Activated CD4-positive, alpha-beta T cell treated with anti-CD3 and anti-CD28 coated beads for 24 hours (primary cell): ENCODE data around the gene POU3F1.

Source experiments
- DNase-seq, 2 donors: peaks; one replicate each; pipeline ENCODE4 v3.0.0-alpha.2; 2020; ENCODE audit warnings: low read depth in 2 of 2

The POU3F1 gene

DNA sequence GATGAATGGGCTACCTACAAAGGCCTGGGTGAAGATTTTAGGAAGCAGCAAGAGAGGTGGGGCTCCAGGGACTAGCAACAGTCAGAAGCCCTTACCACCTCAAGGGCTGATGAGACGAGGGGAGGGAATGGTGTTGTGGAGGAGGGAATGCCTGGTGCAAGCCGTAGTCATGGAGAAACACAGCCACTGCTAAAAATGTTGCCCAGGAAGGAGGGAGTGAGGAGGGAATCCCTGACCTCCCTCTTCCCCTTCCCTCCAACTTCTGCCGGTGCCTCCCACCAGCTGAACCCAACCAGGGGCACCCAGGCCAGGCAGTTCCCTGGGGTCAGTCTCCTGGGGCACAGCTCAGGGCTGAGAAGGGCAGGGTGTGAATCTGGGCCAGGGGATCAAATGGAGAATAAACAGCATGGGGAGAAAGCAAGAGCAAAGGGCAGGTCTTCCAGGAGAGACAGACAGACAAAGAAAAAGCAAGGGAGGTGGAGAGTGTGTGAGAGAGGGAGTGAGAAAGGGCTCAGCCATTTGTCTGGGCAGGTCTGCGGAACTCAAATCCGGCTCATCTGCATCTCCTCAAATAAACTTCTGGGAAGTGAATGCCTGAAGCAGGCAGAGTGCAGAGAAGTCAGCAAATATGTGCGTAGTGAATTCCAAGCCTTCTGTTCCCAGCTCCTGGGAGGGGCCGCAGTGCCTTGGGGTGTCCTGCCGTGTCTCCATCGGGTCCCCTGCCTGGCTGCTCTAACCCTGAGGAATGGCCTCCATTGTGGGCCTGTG is 27.1 kb upstream of the POU3F1 start:
- no peak for DNase-seq

DNA sequence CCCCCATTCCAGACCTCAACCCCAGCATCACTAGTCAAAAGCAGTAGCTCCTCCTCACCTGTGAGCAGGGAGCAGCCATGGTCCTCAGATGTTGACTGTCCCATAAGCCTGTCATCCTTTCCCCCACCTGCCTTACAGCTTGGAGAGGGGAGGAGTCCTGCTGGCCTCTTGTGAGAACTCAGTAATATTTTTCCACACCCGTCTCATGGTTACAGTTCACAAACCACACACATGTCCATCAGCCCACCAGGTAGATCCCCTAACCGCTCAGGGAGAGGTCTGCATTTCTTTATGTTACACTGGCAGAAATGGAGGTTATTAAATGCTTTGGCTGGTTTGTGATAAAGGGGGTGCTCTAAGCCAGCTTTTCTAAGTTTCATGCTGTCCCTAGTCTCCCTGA is 26.3 kb upstream of the POU3F1 start:
- DNase-seq, result no peak

DNA sequence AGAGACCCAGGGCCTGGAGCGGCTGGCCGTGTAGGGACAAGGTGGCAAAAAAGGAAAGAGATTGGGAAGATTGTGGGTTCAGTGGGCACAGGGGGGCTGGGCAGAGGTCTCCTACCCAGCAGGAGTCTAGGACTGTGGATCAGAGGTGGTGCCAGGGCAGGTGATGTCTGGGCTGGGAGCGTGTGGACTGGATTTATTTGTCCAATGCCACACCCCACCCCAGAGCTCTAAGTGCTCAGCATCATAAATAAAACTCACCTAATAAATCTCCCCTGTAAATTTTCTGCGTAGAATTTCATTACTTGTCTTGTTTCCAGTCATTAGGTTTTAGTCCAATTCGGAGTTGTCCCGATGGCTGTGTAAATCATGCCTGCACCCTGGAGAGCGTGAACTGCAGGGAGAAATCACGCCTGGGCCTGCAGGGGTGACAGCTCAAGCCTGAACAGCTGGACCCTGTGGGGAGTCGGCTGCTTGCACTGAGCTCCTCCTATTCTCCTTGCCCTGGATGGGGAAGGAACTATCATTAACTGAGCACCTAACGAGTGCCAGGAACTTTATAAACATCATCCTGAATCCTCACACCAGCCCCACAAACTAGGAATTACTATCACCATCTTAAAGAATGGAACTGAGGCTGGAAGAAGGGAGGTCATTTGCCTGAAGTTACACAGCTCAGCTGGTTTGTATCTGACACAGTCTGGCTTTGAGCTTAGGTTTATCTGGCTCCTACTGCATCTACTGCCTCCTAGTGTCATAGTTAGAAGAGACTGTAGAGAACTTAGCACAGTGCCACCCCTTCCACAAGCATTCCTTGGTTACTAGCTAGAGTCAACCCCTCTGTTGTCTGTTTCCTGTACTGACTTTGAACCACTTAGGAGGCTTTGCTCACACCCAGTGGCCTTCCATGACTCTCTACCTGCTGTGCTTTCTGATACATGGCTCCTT is 25.0 kb upstream of the POU3F1 start:
- DNase-seq, result no peak

DNA sequence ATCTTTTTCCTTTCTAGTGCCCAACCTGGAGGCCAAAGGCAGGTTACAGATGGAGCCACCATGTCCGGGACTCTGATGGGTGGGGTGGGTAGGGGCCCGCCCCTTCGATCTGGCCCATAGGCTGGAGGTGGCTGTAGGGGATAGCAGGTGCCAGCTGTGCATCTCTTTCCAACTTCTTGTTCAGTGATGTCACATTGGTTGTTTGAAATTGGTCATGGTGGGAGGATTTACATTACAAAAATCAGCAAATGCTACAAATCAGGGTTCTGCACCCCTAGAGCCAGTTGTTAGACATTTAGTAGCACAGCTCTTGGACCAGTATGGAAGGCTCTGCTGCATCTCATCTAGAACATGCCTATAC is 22.4 kb upstream of the POU3F1 start:
- DNase-seq, result no peak

DNA sequence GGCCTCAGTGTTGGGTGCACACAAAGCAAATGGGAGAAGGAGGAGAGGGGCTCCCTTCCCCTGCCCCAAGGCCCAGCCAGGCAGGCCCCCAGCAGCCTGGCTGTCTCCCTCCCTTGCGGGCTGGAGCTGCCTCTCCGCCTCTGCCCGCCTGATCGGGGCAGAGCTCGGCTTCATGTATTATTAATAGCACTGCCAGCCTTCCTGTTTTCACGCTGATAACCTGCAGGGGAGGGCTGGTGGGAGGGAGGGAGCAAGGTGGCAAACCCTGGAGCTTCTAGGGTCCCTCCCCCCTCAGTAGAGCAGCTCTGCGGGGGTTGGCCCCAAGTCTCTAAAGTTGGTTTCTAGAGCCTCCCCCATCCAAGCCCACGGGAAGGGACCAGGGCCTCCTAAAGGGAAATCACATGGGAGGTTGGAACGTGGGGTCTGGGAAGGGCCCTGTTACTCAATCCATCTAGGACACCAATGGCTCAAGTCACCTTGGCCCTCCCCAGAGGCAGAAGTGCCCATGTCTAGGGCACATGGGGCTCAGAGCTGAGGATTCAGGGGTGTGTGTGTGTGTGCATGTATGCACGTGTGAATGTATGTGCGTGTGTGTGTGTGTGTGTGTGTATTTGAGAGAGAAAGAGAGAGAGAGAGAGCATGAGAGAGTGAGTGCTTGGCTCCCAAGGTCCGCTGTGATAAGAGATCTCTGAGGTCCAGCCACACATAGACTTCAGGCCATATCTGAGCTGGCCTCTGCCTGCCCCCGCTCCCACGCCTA is 21.8 kb upstream of the POU3F1 start:
- no peak for DNase-seq

DNA sequence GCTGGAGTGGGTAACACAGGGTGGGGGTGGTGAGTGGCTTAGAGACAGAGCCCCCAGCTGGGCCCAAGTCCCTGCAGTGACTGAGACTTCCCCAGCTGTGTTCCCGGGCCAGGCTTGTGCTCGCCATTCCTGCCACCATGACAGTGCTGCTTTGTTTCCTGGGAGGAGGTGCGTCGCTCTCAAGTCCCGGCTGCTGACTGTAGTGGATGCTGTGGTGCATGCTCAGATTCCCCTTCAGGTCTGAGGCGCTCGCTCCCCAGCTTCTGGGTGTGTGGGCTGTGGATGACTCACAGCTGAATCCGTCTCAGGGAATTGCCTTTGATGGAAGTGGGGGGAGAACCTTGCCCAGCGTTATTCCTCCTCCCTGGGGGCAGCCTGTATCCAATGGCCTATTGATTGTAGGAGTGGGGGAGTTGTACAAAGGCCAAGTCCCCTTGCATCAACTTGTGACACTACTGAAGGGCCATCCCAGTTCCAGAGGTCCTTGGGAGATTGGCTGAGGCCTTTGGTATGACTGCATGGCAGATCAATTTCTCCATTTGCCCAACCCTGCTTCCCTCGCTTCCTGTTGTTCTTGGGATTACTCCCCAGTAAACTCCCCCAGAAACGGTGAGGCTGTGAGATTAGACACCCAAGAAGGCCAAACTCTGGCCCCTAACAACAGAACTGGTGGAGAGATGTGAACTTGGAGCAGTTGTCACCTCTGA is 17.8 kb upstream of the POU3F1 start:
- no peak for DNase-seq

DNA sequence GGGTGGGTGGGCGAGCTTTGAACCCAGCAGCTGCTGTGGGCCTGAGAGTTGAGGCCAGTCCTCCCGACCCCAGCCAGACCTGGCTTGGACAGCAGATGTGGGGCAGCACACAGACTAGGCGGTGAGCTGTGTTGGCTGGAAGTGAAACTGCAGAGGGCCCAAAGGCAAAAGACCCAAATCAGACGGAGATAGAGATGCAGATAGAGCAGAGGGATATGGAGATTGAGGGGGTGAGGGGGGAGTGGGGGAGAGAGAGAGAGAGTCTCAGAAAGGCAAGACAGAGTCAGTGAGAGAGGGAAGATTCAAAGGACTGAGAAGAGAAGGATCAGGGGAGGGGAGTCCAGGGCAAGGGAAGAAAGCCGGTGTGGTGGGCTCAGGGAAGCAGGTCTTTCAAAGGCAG is 17.0 kb upstream of the POU3F1 start:
- no peak for DNase-seq

DNA sequence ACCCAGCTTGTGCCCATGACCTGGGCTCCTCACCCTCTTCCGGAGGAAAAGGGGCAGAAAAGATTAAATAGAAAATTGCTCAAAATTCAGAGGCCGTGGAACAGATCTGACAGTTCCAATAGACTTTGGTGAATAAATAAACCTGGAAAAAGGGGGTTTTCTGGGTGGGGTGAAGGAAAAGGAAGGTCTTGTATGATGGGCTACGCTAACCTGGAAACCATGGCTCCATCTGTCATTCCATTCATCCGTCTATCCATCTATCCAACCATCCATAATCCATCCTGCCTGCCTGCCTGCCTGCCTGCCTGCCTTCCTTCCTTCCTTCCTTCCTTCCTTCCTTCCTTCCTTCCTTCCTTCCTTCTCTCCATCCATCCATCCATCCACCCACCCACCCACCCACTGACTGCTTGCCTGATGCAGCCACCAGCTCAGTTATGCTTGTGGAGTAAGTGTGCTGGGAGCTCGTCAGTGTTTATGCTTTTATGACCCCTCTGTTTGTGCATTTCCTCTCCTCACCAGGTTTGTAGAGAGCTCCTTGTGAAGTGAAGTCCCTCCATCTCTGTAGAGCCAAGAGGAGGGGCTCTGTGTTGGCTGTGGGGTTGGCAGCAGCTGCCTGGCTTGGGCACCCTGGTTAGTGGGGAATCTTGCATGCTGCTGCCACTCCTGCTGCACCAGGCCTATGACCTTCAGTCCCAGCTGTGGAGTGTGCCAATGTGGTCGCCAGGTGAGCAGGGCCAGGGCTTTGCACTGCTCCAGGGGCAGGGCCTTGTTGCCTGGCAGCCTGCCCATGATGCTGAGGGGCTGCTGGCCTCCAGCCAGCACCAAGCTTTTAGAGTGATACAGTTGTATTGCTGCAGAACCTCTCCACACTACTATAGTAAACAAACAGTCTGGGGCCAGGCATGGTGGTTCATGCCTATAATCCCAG is 16.0 kb upstream of the POU3F1 start:
- no peak for DNase-seq

DNA sequence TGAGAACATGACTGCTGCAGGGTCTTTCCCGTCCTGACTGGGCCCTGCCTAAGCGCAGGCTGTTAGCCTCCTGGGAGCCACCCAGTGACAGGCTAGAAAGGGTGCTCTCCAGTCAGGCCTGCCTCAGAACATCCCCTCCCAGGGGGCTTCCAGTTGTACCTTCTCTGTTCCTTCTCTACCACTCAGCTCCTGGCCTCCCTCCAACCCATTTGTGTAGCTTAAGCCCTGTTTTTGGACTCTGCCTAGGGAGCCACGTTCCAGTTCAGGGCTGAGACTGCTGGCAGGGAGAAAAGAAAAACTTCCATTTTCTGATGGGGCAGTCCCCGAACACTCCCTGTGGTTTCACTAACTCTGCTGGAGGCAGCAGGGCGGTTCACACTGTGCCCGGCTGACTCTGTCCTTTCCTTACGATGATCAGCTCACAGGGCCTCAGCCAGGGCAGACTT is 15.3 kb upstream of the POU3F1 start:
- no peak for DNase-seq

DNA sequence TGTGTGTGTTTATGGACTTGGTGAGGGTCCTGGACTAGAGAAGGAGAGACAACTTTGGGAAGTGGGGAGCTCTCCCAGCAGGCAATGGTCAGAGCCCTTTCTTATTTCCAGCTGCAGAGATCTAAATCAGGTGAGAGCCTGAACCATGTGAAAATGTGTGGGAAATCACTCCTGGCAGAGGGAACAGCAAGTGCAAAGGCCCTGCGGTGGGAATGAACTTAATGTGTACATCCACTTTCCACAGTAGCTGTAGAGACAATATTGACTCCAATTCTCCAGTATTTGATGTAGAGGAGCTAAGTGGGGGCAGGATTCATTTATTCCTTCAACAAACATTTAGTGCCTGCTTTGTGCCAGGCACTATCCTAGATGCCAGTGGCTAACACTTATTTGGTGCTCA is 14.7 kb upstream of the POU3F1 start:
- DNase-seq, result no peak

DNA sequence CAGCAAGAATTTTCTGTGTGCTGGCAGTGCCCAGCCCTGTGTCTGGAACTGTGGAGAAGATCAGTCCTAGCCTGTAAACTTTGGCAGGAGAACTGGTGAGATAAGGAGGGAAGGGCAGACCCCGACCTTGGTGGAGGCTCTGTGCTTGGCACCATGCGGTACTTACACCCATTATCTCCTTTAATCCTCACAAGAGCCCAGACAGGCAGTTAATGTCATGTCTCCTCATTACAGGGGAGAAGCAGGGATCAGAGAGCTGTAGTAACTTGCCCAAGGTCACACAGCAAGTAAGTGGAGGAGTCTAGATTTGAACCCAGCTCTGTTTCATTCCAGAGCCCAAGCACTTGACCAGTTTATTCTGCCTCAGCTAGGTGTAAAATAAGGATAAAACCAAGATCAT is 13.9 kb upstream of the POU3F1 start:
- DNase-seq, result no peak

DNA sequence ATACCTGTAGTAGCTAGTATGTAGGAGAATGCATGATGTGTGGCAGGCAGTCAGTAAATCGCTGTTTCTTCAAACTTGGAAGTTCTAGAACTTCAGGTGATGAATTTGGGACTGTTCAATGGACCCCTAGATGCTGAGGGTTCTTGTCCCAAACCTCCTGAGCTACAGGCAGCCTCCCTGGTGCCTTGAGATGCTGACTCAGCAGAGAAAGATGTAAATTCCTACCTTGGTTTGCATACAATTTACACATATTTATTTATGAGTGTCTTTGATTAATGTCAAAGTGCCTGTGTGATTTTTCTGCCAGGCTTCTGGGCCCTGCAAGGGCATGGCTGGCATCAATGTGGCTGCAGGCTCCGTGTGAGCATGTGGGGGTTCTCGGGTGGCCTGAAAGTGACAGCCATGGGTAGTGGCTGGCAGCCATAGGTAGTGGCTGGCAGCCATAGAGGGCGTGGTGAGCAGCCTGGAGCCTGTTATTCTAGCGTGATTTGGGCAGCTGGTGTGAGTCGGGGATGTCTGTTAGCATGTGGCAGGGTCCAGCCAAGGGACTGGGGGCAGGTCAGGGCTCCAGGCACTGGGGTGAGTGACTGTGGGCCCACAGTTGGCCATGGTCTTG is 13.2 kb upstream of the POU3F1 start:
- DNase-seq, result no peak

DNA sequence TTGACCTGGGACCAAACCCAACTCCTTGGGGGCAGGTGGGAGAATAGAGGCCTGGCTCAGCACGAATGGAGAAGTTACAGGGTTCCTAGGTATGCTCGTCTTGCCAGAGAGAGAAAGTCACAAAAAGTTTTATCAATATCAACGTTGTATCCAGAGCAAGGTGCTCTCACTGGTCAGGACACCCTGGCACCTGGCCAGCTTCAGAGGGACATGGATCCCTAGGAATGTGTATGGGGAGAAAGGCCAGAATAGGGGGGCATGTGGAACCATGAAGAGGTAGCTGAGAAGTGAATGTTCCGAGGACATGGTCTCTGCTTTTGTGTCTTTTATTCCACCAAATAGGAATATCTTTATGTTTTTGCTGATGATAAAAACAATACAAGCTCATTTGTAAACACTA is 9.4 kb upstream of the POU3F1 start:
- no peak for DNase-seq

DNA sequence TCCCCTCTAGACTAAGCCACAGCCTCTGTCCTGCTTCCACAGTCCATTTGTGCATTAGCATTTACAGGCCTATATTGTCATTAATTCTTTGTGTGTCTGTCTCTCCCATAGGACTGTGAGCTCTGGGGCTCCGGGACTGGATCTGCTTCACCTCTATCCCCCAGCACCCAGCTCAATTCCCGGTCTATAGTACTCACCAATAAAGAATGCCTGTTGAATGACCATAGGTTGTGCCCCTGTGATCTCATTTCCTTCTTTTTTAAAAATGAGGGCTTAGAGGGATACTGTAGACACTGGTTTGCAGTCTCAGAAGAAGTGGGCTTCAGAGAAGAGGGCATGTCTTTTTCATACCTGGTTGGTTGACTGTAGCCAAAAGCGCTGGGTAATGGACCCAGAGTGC is 8.8 kb upstream of the POU3F1 start:
- no peak for DNase-seq

DNA sequence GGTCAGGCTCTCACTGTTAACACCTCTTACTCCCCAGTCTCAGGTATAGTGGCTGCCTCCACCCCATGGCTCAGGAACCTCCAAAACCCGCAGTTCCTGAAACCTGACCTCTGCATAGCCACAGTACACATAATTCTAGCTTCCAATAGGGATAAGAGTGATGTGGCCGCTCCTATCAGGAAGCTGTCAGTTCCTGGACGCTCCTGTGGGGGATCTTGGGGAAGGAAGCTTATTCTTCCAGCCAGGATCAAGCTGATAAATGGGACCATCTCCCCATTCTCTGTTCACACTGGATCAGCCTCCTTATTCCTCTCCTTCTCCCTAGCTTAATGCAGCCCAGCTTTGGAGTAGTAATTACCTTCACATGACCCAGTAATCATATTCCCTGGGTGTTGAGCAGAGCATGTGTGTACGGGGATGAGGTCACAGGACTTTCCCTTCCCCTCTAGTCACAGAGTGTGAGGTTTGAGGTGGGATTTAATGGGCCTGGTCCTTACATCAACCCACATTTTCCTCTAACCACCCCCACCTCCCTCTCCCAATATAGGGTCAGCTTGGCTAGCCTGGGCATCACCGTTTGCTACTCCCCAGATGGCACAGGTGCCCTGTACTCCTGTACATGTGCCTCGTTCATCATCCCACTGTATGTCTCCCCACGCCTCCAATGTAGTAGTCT is 7.0 kb upstream of the POU3F1 start:
- DNase-seq, result no peak

DNA sequence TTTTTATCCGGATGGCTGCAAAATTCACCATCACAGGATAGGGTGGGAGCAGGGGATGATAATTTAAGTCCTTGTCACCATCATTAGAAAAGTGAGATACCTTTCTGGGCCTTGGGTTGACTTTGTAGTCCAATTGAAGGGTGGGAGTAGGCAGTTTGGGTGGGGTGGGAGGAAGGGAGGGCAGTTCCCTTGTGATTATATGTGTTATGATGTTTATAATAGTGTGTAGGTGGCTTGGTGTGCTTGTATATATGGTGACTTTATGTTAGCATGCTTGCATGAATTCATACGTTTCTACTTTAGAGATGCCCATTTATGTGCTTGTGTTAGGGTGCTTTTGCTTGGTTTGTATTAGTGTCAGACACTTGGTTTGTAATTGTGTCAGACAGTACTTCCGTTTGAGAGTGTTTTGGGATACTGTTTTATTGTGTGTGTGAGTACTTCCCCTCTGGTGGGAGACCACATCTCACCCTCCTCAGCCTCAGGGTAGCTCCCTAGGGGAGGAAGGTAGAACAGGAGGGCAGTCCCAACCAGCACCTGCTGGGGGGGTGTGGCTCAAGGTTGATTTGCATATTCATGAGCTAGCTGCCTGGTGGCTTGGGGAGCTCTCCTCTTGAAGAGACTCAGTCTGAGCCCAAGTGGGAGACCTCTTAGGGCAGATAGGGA is 6.3 kb upstream of the POU3F1 start:
- no peak for DNase-seq

DNA sequence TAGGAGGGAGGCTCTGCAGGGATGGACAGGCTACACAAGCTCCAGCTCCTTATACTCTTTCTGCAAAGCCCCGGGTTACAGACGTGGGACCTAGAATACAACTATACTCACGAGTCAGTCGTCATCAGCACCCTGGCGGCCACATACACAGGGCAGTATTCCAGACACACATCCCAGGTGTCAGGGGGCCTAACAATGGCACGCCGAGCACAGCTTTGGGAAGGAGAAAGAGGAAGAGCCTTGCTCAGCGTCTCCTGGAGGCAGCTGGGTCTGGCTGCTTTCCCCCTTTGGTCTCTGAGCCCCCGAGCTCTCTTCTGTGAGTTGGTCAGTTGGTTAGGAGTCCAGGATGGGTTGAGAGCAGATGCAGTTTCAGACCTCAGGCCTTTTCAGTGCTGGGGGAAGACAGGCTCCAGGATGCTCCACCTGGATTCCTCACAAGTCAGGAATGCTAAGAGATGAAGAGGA is 4.5 kb upstream of the POU3F1 start:
- DNase-seq, result no peak

DNA sequence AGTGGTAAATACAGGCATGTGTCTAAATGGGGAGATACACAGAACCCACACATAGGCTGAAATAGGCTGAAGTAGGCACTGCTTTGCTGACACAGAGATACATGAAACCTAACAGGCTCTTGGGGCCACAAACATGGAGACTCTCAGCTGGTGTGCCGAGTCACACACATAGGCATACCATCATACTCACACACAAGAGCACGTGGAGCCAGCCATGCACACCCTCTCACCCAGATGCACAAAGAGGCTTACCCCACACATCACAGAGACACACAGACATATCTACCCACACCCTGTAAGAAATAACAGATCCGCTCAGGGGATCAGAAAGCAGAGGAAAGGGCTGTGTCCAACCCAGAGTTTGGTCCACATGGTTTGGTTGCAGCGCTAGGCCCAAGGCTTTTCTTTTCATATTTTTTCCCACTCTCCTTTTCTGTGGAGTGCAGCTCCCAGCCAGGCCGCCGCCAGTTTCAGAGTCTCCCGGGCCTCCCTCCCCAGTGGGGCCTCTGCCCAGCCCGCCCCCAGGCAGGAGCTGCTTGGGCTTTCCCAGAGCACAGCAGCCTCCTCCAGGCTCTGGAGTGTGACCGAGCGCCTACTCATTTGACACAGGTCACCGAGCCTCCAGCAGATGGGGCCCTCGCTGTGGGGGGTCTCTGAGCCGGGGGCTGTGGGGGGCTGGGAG is 3.9 kb upstream of the POU3F1 start:
- DNase-seq, result no peak
